ENCODE measurements around the gene LHX3. TPM values are rescaled to one million over a fixed set of nuclear protein-coding genes. Genes with fewer than 3 reads are reported as not detected.
A peak's percentile ranks its signal among the peaks of the same experiment; 100 is the strongest.

LHX3 gene
- total and polyA plus RNA-seq, 2 of the 8 experiments (the other 6 are each of a cell fraction or from before 2014, with no cell fraction given): 0.02 TPM; not detected in 1

DNA sequence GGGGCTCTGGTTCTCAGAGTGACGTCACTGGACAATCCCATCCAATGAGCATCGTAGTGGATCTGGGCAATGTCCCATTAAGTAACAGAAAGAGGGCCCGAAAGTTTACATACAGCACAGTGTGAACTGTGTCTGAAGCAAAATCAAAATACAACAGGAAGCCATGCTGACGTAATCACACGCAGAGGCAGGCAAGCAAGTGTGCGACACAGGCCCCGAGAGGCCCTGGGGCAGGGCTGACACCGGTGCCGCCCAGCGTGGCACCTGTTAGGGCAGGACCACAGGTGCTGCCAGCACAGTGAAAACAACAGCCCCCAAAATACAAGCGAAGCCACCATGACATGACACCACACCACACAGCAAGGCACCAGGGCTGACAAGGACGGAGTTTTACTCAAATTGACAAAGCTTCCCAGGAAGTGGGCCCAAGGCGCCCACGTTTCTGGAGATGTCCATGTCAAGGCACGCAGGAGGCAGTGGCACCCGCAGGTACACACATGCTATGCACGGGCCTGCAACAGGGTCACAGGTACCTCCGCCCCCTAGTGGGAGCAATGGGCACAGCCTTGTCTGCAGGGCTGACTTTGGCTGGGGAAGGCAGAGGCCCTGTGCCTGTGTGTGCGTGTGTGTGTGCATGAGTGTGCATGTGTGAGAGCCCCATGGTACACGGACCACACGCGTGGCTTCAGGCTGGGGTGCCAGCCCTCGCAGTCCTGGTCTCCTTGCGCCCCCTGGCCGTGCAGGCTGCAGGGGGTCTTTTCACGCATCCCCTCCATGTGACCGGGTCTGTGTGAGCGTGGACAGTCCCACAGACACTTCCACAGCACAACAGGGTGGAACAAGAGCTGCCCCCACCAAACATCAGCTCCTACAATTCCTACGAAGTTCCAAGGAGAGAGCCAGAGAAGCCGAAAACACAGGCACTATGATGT, 21.1 kb upstream of the LHX3 start (continued):
- TF ChIP-seq CTBP2 (IDR thresholded peaks at IDR 0.05; ENCODE audit: borderline replicate concordance, insufficient read depth, insufficient read length, low read length) (no peak), TAF1 (IDR thresholded peaks at IDR 0.05; ENCODE audit: low read depth, low read length) (no peak), BCL11A (IDR thresholded peaks at IDR 0.05; ENCODE audit: low read depth in 2 of 2, low read length in 2 of 2) (no peak), SIX5 (IDR thresholded peaks at IDR 0.05; ENCODE audit: low read depth, low read length) (no peak), TEAD4 (IDR thresholded peaks at IDR 0.05; ENCODE audit: low read depth, low read length) (peak; percentile 93), YY1 (IDR thresholded peaks at IDR 0.05; ENCODE audit: low read depth, low read length) (0 out of 2 replicates have a peak, but pooled peaks have one; percentile 30), SRF (IDR thresholded peaks at IDR 0.05; ENCODE audit: low read depth, low read length) (no peak), FOSL1 (IDR thresholded peaks at IDR 0.05; ENCODE audit: insufficient read depth, low read depth, low read length) (no peak), CHD2 (IDR thresholded peaks at IDR 0.05; ENCODE audit: low read length) (no peak), POLR2AphosphoS5 (IDR thresholded peaks at IDR 0.05; ENCODE audit: low read depth, low read length) (0 out of 2 replicates have a peak, but pooled peaks have one; percentile 23), SIN3A (conservative IDR thresholded peaks at IDR 0.05 in 1 of 2, IDR thresholded peaks at IDR 0.05 in 1 of 2; ENCODE audit: low read depth in 1 of 2, low read length in 2 of 2) (peak in 1 of 2 experiments; percentile 55; a peak in 1 of 4 replicates), RFX5 (IDR thresholded peaks at IDR 0.05; ENCODE audit: borderline replicate concordance, low read depth, low read length) (no peak), TBP (IDR thresholded peaks at IDR 0.05; ENCODE audit: low read depth, low read length) (peak; percentile 10; the same call in 1 of the 2 replicates), BACH1 (IDR thresholded peaks at IDR 0.05; ENCODE audit: low read length) (no peak), ZNF274 (IDR thresholded peaks at IDR 0.05; ENCODE audit: borderline replicate concordance, extremely low read depth, low read length) (no peak), KDM5A (IDR thresholded peaks at IDR 0.05; ENCODE audit: low read length) (no peak), CREB1 (IDR thresholded peaks at IDR 0.05) (0 out of 2 replicates have a peak, but pooled peaks have one; percentile 48), CHD1 (IDR thresholded peaks at IDR 0.05; ENCODE audit: low read depth, low read length) (no peak), GABPA (IDR thresholded peaks at IDR 0.05; ENCODE audit: borderline replicate concordance, insufficient read depth, low read length) (peak; percentile 82; the same call in 1 of the 2 replicates), USF2 (IDR thresholded peaks at IDR 0.05; ENCODE audit: low read length) (no peak)
- TF ChIP-seq, protein P1, sequence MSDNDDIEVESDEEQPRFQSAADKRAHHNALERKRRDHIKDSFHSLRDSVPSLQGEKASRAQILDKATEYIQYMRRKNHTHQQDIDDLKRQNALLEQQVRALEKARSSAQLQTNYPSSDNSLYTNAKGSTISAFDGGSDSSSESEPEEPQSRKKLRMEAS (IDR thresholded peaks at IDR 0.05): peak; percentile 71
- TF ChIP-seq, protein P2, sequence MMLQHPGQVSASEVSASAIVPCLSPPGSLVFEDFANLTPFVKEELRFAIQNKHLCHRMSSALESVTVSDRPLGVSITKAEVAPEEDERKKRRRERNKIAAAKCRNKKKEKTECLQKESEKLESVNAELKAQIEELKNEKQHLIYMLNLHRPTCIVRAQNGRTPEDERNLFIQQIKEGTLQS (IDR thresholded peaks at IDR 0.05; ENCODE audit: insufficient read depth, low read depth, low read length): no peak

Measured in H1 (cell line).